ENCODE results near the gene CCDC91.

DNA sequence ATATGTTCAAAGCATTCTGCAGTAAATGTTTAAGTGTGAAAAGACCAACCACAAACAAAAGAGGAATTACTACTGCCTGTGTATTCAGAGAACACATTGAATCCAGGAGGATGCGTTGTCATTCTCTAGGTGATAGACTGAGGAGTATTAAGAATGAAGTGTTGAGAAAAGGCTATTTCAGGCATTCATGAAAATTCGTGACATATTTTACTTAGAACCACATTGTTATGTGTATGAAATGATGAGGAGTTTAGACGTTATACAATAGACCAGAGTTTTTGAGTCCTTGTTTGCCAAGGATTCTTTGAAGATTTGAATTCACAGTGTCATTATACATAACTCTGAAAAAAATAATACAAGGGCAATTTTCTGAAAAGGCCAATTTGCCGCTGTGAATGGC lies 251.8 kb downstream of the CCDC91 start:
- TF ChIP-seq, protein P1, sequence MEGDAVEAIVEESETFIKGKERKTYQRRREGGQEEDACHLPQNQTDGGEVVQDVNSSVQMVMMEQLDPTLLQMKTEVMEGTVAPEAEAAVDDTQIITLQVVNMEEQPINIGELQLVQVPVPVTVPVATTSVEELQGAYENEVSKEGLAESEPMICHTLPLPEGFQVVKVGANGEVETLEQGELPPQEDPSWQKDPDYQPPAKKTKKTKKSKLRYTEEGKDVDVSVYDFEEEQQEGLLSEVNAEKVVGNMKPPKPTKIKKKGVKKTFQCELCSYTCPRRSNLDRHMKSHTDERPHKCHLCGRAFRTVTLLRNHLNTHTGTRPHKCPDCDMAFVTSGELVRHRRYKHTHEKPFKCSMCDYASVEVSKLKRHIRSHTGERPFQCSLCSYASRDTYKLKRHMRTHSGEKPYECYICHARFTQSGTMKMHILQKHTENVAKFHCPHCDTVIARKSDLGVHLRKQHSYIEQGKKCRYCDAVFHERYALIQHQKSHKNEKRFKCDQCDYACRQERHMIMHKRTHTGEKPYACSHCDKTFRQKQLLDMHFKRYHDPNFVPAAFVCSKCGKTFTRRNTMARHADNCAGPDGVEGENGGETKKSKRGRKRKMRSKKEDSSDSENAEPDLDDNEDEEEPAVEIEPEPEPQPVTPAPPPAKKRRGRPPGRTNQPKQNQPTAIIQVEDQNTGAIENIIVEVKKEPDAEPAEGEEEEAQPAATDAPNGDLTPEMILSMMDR (IDR thresholded peaks at IDR 0.05; ENCODE audit: low read depth, low read length) = no peak
- TF ChIP-seq EZH2phosphoT487 (IDR thresholded peaks at IDR 0.05; ENCODE audit: low read depth) = no peak
